Lung (tissue), 12 donors: Measurements from ENCODE around the gene PACSIN3. TPM values are rescaled to one million over a fixed set of nuclear protein-coding genes. Genes with fewer than 3 reads are reported as not detected.

Experiments used
- ATAC-seq: fragments of 200-7000 bp; cut with Tn5 transposase; one replicate; pipeline ENCODE4 v1.9.1; 2020; ENCODE audit warnings: moderate number of reproducible peaks; ENCODE audit not compliant: insufficient read depth, low FRiP score
- DNase-seq, 3 donors: peaks; one replicate each; pipeline ENCODE4 v3.0.0-alpha.2; 2013 to 2017
- H3K27ac ChIP-seq, 2 donors: one replicate each; pipeline ENCODE4 v1.5.1; 2013; ENCODE audit warnings: mild to moderate bottlenecking in 2 of 2, moderate library complexity in 2 of 2, control low read depth in 1 of 2, inconsistent platforms in 1 of 2, low read depth in 1 of 2, low read length in 1 of 2
- H3K27me3 ChIP-seq, 3 donors: one replicate each; pipeline ENCODE4 v1.5.1; 2013; ENCODE audit warnings: low read length in 2 of 3; ENCODE audit not compliant: control insufficient read depth in 3 of 3, insufficient read depth in 3 of 3
- H3K36me3 ChIP-seq, 4 donors: one replicate each; pipeline ENCODE4 v1.5.1; 2013; ENCODE audit warnings: low read length in 4 of 4, mild to moderate bottlenecking in 1 of 4, moderate library complexity in 1 of 4; ENCODE audit not compliant: control insufficient read depth in 4 of 4, insufficient read depth in 4 of 4
- H3K4me1 ChIP-seq, 5 donors: one replicate each; pipeline ENCODE4 v1.5.1; 2013; ENCODE audit warnings: low read length in 5 of 5, mild to moderate bottlenecking in 2 of 5, moderate library complexity in 1 of 5; ENCODE audit not compliant: control insufficient read depth in 5 of 5, insufficient read depth in 5 of 5
- H3K4me3 ChIP-seq: one replicate; pipeline ENCODE4 v1.5.1; 2013; ENCODE audit warnings: mild to moderate bottlenecking, control low read depth, moderate library complexity
- H3K9ac ChIP-seq, 2 donors: one replicate each; pipeline ENCODE4 v1.5.1; 2013; ENCODE audit warnings: low read length in 2 of 2, control low read depth in 1 of 2; ENCODE audit not compliant: insufficient read depth in 1 of 2
- H3K9me3 ChIP-seq, 4 donors: one replicate each; pipeline ENCODE4 v1.5.1; 2013; ENCODE audit warnings: low read length in 3 of 4, mild to moderate bottlenecking in 1 of 4, moderate library complexity in 1 of 4; ENCODE audit not compliant: control insufficient read depth in 4 of 4, insufficient read depth in 3 of 4
- CTCF ChIP-seq: IDR thresholded peaks from 2 replicates; pipeline ENCODE4 v1.5.1; 2012; ENCODE audit warnings: mild to moderate bottlenecking; ENCODE audit errors: control extremely low read depth, extremely low read depth
- WGBS, 2 donors: extraction: QIAGEN DNeasy Blood & Tissue Kit; methylation state at CpG; one replicate each; pipeline ENCODE4 v1.1.7; 2013; 5-methylcytosine and 5-hydroxymethylcytosine counted together
- polyA plus RNA-seq, 2 donors: library from polyadenylated mRNA; stranded (reverse); fragments of 200-250 nt; gene quantifications; one replicate each; pipeline ENCODE4 v1.2.1, GENCODE V29; 2013
- total RNA-seq, 2 donors: library from RNA; depleted of rRNA in 1 of 2; stranded (reverse); fragments of >200 nt in 1 of 2; gene quantifications; one replicate each; pipeline ENCODE4 v1.2.1, GENCODE V29; 2014 to 2021
- donor health status: control.
- donor health status: control.
- donor health status: Bipolar disorder and iron deficiency.
- donor health status: healthy.
- donor health status: DM: yes; HTN: yes; CAD: no.

Gene PACSIN3
- total and polyA plus RNA-seq, 4 donors, result 20.6 to 53.3 (median 36.3) TPM

DNA sequence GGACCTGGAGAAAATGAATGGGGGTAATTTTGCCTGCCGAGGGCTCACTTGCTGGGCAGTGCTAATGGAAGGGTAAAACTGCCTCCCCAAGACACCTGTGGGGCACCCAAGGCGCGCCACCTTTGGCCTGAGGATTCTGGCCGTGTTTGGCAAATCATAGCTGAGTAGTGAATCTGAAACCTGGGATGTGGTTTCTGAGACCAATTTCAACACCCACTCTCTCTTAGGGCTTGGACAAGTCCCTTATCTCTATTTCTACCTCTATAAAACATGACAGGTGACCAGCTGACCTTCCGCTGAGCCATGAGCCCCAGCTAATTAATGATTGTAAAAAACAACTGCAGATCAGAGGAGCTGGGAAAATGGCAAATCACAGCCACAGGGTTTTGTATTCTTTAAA lies 1.5 kb upstream of the PACSIN3 start:
- Histone ChIP-seq H3K27ac (peak overlapping the region; percentile 72 to 98), H3K9ac (peak overlapping the region in 1 of 2 donors; percentile 6), H3K27me3 (no peaks in the 10 kb centered on the region), H3K4me3 (peak overlapping the region; percentile 5), H3K4me1 (peaks cover 4 to 29% (median 5%) of the 10 kb centered on the region in 5 donors), H3K9me3 (no peaks in the 10 kb centered on the region), H3K36me3 (no peaks in the 10 kb centered on the region)
- 32 to 47% methylated on average over 5 of the region's 5 CpGs for WGBS, 2 donors
- ATAC-seq, result no peak
- DNase-seq, result no peak
- TF ChIP-seq CTCF, result no peak

GRCh38 chr11:47186700-47187695 lies 764 bp upstream of the PACSIN3 start:
- Histone ChIP-seq H3K36me3 (no peaks in the 10 kb centered on the region), H3K27me3 (no peaks in the 10 kb centered on the region), H3K4me1 (peaks cover 4 to 29% (median 5%) of the 10 kb centered on the region in 5 donors), H3K27ac (peak overlapping the region; percentile 72 to 98), H3K4me3 (peak overlapping the region; percentile 37), H3K9ac (peak overlapping the region; percentile 16 to 23), H3K9me3 (no peaks in the 10 kb centered on the region)
- WGBS, 2 donors, result 2% methylated on average over 61 to 63 of the region's 63 CpGs
- DNase-seq, result peak; percentile 62 to 71 (median 63)
- ATAC-seq, result no peak
- TF ChIP-seq CTCF, result no peak

GRCh38 chr11:47185305-47186075 lies 744 bp downstream of the PACSIN3 start:
- H3K27ac ChIP-seq, result peak overlapping the region; percentile 95 to 98
- DNase-seq (peak; percentile 75 to 86 (median 84)), ATAC-seq (peak; percentile 37)
- peak overlapping the region; percentile 53 to 91 for H3K9ac ChIP-seq
- no peaks in the 10 kb centered on the region for H3K36me3 ChIP-seq
- no peaks in the 10 kb centered on the region for H3K27me3 ChIP-seq
- H3K4me1 ChIP-seq, result peaks cover 4 to 29% (median 5%) of the 10 kb centered on the region in 5 donors
- no peaks in the 10 kb centered on the region for H3K9me3 ChIP-seq
- peak overlapping the region; percentile 70 for H3K4me3 ChIP-seq
- no peak for TF ChIP-seq CTCF
- WGBS, 2 donors, result 15% methylated on average over 46 to 50 of the region's 50 CpGs
